Measurements from ENCODE around the gene LMAN2L.

The LMAN2L gene

GRCh38 chr2:96699021-96699420, 40.8 kb downstream of the LMAN2L start:
- no peak overlapping the region for H3K4me3 ChIP-seq (replicated peaks; ENCODE audit: insufficient read depth, low read length)
- no peak for DNase-seq (ENCODE audit: low read depth in 1 of 2, low spot score in 1 of 2)
- H3K27ac ChIP-seq (replicated peaks) = no peak overlapping the region
- no peaks in the 10 kb centered on the region for H3K27me3 ChIP-seq (ENCODE audit: insufficient read depth, poor library complexity, severe bottlenecking)
- TF ChIP-seq REST (IDR thresholded peaks at IDR 0.05; ENCODE audit: insufficient replicate concordance, low read depth) (no peak), POLR2AphosphoS5 (IDR thresholded peaks at IDR 0.05; ENCODE audit: low read depth) (no peak), SPI1 (IDR thresholded peaks at IDR 0.05; ENCODE audit: borderline replicate concordance, low read depth) (no peak), GABPA (IDR thresholded peaks at IDR 0.05; ENCODE audit: low read depth) (no peak), CTCF (IDR thresholded peaks at IDR 0.05; ENCODE audit: insufficient read depth, low read length) (no peak)

- TF ChIP-seq GABPA (IDR thresholded peaks at IDR 0.05; ENCODE audit: low read depth) (no peak), REST (IDR thresholded peaks at IDR 0.05; ENCODE audit: insufficient replicate concordance, low read depth) (no peak), SPI1 (IDR thresholded peaks at IDR 0.05; ENCODE audit: borderline replicate concordance, low read depth) (no peak), POLR2AphosphoS5 (IDR thresholded peaks at IDR 0.05; ENCODE audit: low read depth) (no peak)
- H3K27ac ChIP-seq (replicated peaks) = no peak overlapping the region
- no peak for DNase-seq (ENCODE audit: low read depth in 1 of 2, low spot score in 1 of 2)
- H3K4me3 ChIP-seq (replicated peaks; ENCODE audit: insufficient read depth, low read length) = no peak overlapping the region
- no peaks in the 10 kb centered on the region for H3K27me3 ChIP-seq (ENCODE audit: insufficient read depth, poor library complexity, severe bottlenecking)
Measured at GRCh38 chr2:96698221-96698861, 41.5 kb downstream of the LMAN2L start.

GRCh38 chr2:96697476-96697875, 42.4 kb downstream of the LMAN2L start:
- DNase-seq (ENCODE audit: low read depth in 1 of 2, low spot score in 1 of 2) = no peak
- Histone ChIP-seq H3K4me3 (replicated peaks; ENCODE audit: insufficient read depth, low read length) (no peak overlapping the region), H3K27me3 (ENCODE audit: insufficient read depth, poor library complexity, severe bottlenecking) (no peaks in the 10 kb centered on the region), H3K27ac (replicated peaks) (no peak overlapping the region)
- TF ChIP-seq SPI1 (IDR thresholded peaks at IDR 0.05; ENCODE audit: borderline replicate concordance, low read depth) (no peak), GABPA (IDR thresholded peaks at IDR 0.05; ENCODE audit: low read depth) (no peak), CTCF (IDR thresholded peaks at IDR 0.05; ENCODE audit: insufficient read depth, low read length) (no peak), REST (IDR thresholded peaks at IDR 0.05; ENCODE audit: insufficient replicate concordance, low read depth) (no peak), POLR2AphosphoS5 (IDR thresholded peaks at IDR 0.05; ENCODE audit: low read depth) (no peak)
